Measurements from ENCODE around the gene GRID1.

GRID1 gene

GRCh38 chr10:86055928-86056327 is 310.7 kb downstream of the GRID1 start:
- H2BK15ac ChIP-seq (ENCODE audit: low read depth, poor library complexity, severe bottlenecking), result no peak overlapping the region
- no peaks in the 10 kb centered on the region for H3K9me3 ChIP-seq (ENCODE audit: control insufficient read depth, low read length)
- no peak overlapping the region for H3K4ac ChIP-seq (ENCODE audit: low read depth in 1 of 2, low read length in 2 of 2)
- no peak overlapping the region for H2AFZ ChIP-seq (ENCODE audit: low read depth, low read length)
- 57% methylated on average over 1 of the region's 1 CpG for WGBS
- no peaks in the 10 kb centered on the region for H3K36me3 ChIP-seq (ENCODE audit: control insufficient read depth in 1 of 2, insufficient read depth in 2 of 2, low read depth in 1 of 2, low read length in 2 of 2)
- H3K4me2 ChIP-seq (ENCODE audit: low read length, poor library complexity, severe bottlenecking), result no peak overlapping the region
- no peaks in the 10 kb centered on the region for H3K4me1 ChIP-seq (ENCODE audit: control insufficient read depth, insufficient read depth, low read depth, low read length)
- no peak overlapping the region for H3K27ac ChIP-seq (ENCODE audit: low read length, poor library complexity, severe bottlenecking)
- H3K4me3 ChIP-seq (ENCODE audit: insufficient read depth in 1 of 2, low read depth in 1 of 2, low read length in 2 of 2), result no peak overlapping the region
- no peak overlapping the region for H3K18ac ChIP-seq (ENCODE audit: low read depth in 1 of 2, low read length in 2 of 2)
- H3K27me3 ChIP-seq (ENCODE audit: control insufficient read depth in 1 of 2, insufficient read depth in 1 of 2, low read length in 2 of 2), result no peaks in the 10 kb centered on the region
- H3K23ac ChIP-seq (ENCODE audit: low read length in 2 of 2), result no peak overlapping the region
- no peak overlapping the region for H3K14ac ChIP-seq (ENCODE audit: low read length in 2 of 2)
- no peak overlapping the region for H2BK120ac ChIP-seq (ENCODE audit: low read depth, low read length)
- H2BK5ac ChIP-seq (ENCODE audit: low read depth, low read length, poor library complexity, severe bottlenecking), result no peak overlapping the region
- H3K79me1 ChIP-seq (replicated peaks; ENCODE audit: low read length, poor library complexity, severe bottlenecking), result no peaks in the 10 kb centered on the region
- H3K9ac ChIP-seq (ENCODE audit: low read length), result no peak overlapping the region
- H2BK12ac ChIP-seq (ENCODE audit: low read length in 2 of 2), result no peak overlapping the region
- no peak overlapping the region for H2AK5ac ChIP-seq (ENCODE audit: low read length, severe bottlenecking)
- H4K91ac ChIP-seq (ENCODE audit: low read length), result no peak overlapping the region
- H4K8ac ChIP-seq (ENCODE audit: low read length), result no peak overlapping the region
- DNase-seq, result no peak

- Histone ChIP-seq H2BK120ac (ENCODE audit: low read depth, low read length) (no peak overlapping the region), H3K79me1 (replicated peaks; ENCODE audit: low read length, poor library complexity, severe bottlenecking) (no peaks in the 10 kb centered on the region), H3K4me2 (ENCODE audit: low read length, poor library complexity, severe bottlenecking) (no peak overlapping the region), H3K9ac (ENCODE audit: low read length) (no peak overlapping the region), H3K4me1 (ENCODE audit: control insufficient read depth, insufficient read depth, low read depth, low read length) (no peaks in the 10 kb centered on the region), H2AK5ac (ENCODE audit: low read length, severe bottlenecking) (no peak overlapping the region), H3K18ac (ENCODE audit: low read depth in 1 of 2, low read length in 2 of 2) (no peak overlapping the region), H3K9me3 (ENCODE audit: control insufficient read depth, low read length) (peaks cover 2% of the 10 kb centered on the region), H4K8ac (ENCODE audit: low read length) (no peak overlapping the region), H3K4ac (ENCODE audit: low read depth in 1 of 2, low read length in 2 of 2) (no peak overlapping the region), H2BK15ac (ENCODE audit: low read depth, poor library complexity, severe bottlenecking) (no peak overlapping the region), H2BK5ac (ENCODE audit: low read depth, low read length, poor library complexity, severe bottlenecking) (no peak overlapping the region), H3K27ac (ENCODE audit: low read length, poor library complexity, severe bottlenecking) (no peak overlapping the region), H3K36me3 (ENCODE audit: control insufficient read depth in 1 of 2, insufficient read depth in 2 of 2, low read depth in 1 of 2, low read length in 2 of 2) (no peaks in the 10 kb centered on the region), H3K27me3 (ENCODE audit: control insufficient read depth in 1 of 2, insufficient read depth in 1 of 2, low read length in 2 of 2) (no peaks in the 10 kb centered on the region), H3K14ac (ENCODE audit: low read length in 2 of 2) (no peak overlapping the region), H2BK12ac (ENCODE audit: low read length in 2 of 2) (no peak overlapping the region), H3K23ac (ENCODE audit: low read length in 2 of 2) (no peak overlapping the region), H3K4me3 (ENCODE audit: insufficient read depth in 1 of 2, low read depth in 1 of 2, low read length in 2 of 2) (no peak overlapping the region), H4K91ac (ENCODE audit: low read length) (no peak overlapping the region), H2AFZ (ENCODE audit: low read depth, low read length) (no peak overlapping the region)
- no peak for DNase-seq
- 64% methylated on average over 2 of the region's 2 CpGs for WGBS
Measured at GRCh38 chr10:86053675-86054074, 312.9 kb downstream of the GRID1 start.

- no peak overlapping the region for H3K4me3 ChIP-seq (ENCODE audit: insufficient read depth in 1 of 2, low read depth in 1 of 2, low read length in 2 of 2)
- H3K4ac ChIP-seq (ENCODE audit: low read depth in 1 of 2, low read length in 2 of 2), result no peak overlapping the region
- no peak overlapping the region for H2BK5ac ChIP-seq (ENCODE audit: low read depth, low read length, poor library complexity, severe bottlenecking)
- peaks cover 3% of the 10 kb centered on the region for H3K9me3 ChIP-seq (ENCODE audit: control insufficient read depth, low read length)
- H3K4me1 ChIP-seq (ENCODE audit: control insufficient read depth, insufficient read depth, low read depth, low read length), result no peaks in the 10 kb centered on the region
- no peak overlapping the region for H3K9ac ChIP-seq (ENCODE audit: low read length)
- no peaks in the 10 kb centered on the region for H3K79me1 ChIP-seq (replicated peaks; ENCODE audit: low read length, poor library complexity, severe bottlenecking)
- no peaks in the 10 kb centered on the region for H3K36me3 ChIP-seq (ENCODE audit: control insufficient read depth in 1 of 2, insufficient read depth in 2 of 2, low read depth in 1 of 2, low read length in 2 of 2)
- WGBS, result 96% methylated on average over 3 of the region's 3 CpGs
- H4K91ac ChIP-seq (ENCODE audit: low read length), result no peak overlapping the region
- no peak for DNase-seq
- H2AFZ ChIP-seq (ENCODE audit: low read depth, low read length), result no peak overlapping the region
- no peak overlapping the region for H3K4me2 ChIP-seq (ENCODE audit: low read length, poor library complexity, severe bottlenecking)
- no peak overlapping the region for H3K18ac ChIP-seq (ENCODE audit: low read depth in 1 of 2, low read length in 2 of 2)
- no peak overlapping the region for H4K8ac ChIP-seq (ENCODE audit: low read length)
- no peak overlapping the region for H2AK5ac ChIP-seq (ENCODE audit: low read length, severe bottlenecking)
- H3K27ac ChIP-seq (ENCODE audit: low read length, poor library complexity, severe bottlenecking), result no peak overlapping the region
- no peaks in the 10 kb centered on the region for H3K27me3 ChIP-seq (ENCODE audit: control insufficient read depth in 1 of 2, insufficient read depth in 1 of 2, low read length in 2 of 2)
- H2BK15ac ChIP-seq (ENCODE audit: low read depth, poor library complexity, severe bottlenecking), result no peak overlapping the region
- no peak overlapping the region for H2BK12ac ChIP-seq (ENCODE audit: low read length in 2 of 2)
- H3K23ac ChIP-seq (ENCODE audit: low read length in 2 of 2), result no peak overlapping the region
- no peak overlapping the region for H3K14ac ChIP-seq (ENCODE audit: low read length in 2 of 2)
- no peak overlapping the region for H2BK120ac ChIP-seq (ENCODE audit: low read depth, low read length)
Measured at GRCh38 chr10:86051586-86051985, 315.0 kb downstream of the GRID1 start.

GRCh38 chr10:86049442-86049841 is 317.2 kb downstream of the GRID1 start:
- Histone ChIP-seq H3K4me3 (ENCODE audit: insufficient read depth in 1 of 2, low read depth in 1 of 2, low read length in 2 of 2) (no peak overlapping the region), H2BK15ac (ENCODE audit: low read depth, poor library complexity, severe bottlenecking) (no peak overlapping the region), H2BK120ac (ENCODE audit: low read depth, low read length) (no peak overlapping the region), H3K14ac (ENCODE audit: low read length in 2 of 2) (no peak overlapping the region), H3K9ac (ENCODE audit: low read length) (no peak overlapping the region), H2AFZ (ENCODE audit: low read depth, low read length) (no peak overlapping the region), H3K27ac (ENCODE audit: low read length, poor library complexity, severe bottlenecking) (no peak overlapping the region), H2AK5ac (ENCODE audit: low read length, severe bottlenecking) (no peak overlapping the region), H4K8ac (ENCODE audit: low read length) (no peak overlapping the region), H3K9me3 (ENCODE audit: control insufficient read depth, low read length) (peaks cover 3% of the 10 kb centered on the region), H3K36me3 (ENCODE audit: control insufficient read depth in 1 of 2, insufficient read depth in 2 of 2, low read depth in 1 of 2, low read length in 2 of 2) (no peaks in the 10 kb centered on the region), H3K4me2 (ENCODE audit: low read length, poor library complexity, severe bottlenecking) (no peak overlapping the region), H2BK5ac (ENCODE audit: low read depth, low read length, poor library complexity, severe bottlenecking) (no peak overlapping the region), H3K23ac (ENCODE audit: low read length in 2 of 2) (no peak overlapping the region), H3K27me3 (ENCODE audit: control insufficient read depth in 1 of 2, insufficient read depth in 1 of 2, low read length in 2 of 2) (no peaks in the 10 kb centered on the region), H3K4me1 (ENCODE audit: control insufficient read depth, insufficient read depth, low read depth, low read length) (no peaks in the 10 kb centered on the region), H3K4ac (ENCODE audit: low read depth in 1 of 2, low read length in 2 of 2) (no peak overlapping the region), H3K79me1 (replicated peaks; ENCODE audit: low read length, poor library complexity, severe bottlenecking) (no peaks in the 10 kb centered on the region), H3K18ac (ENCODE audit: low read depth in 1 of 2, low read length in 2 of 2) (no peak overlapping the region), H2BK12ac (ENCODE audit: low read length in 2 of 2) (no peak overlapping the region), H4K91ac (ENCODE audit: low read length) (no peak overlapping the region)
- 79% methylated on average over 4 of the region's 4 CpGs for WGBS
- DNase-seq, result no peak

All from mesenchymal stem cell (in vitro differentiated cells and primary cell).